OCI-LY3 (cell line): ENCODE results near the gene SBSN.

ENCODE experiments used
- CTCF ChIP-seq: fragments of 200-600, 300-600 bp; sonication (generic); IDR thresholded peaks from 2 replicates; pipeline ENCODE4 v1.5.1; 2014; ENCODE audit warnings: antibody characterized with exemption, low read length, low read depth
- EZH2phosphoT487 ChIP-seq: fragments of 200-600 bp; shearing (Covaris generic); IDR thresholded peaks from 2 replicates; pipeline ENCODE4 v1.6.1; 2018; ENCODE audit warnings: antibody characterized with exemption, mixed run types, low read depth

- TF ChIP-seq CTCF (no peak), EZH2phosphoT487 (no peak)
Observed at GRCh38 chr19:35562336-35562735, 34.2 kb upstream of the SBSN start.
